ENCODE measurements around the gene C15orf61.

GRCh38 chr15:67512933-67513714, 7.8 kb upstream of the C15orf61 start:
- no peak for TF ChIP-seq CTCF (conservative IDR thresholded peaks at IDR 0.05)
- no peak for TF ChIP-seq ZFX (IDR thresholded peaks at IDR 0.05)

All from C4-2B (cell line).